WTC11 (cell line): ENCODE results near the gene CRCP.
A peak's percentile ranks its signal among the peaks of the same experiment; 100 is the strongest.

Experiments used
- ETV6 ChIP-seq: sonication (generic); formaldehyde crosslinking; IDR thresholded peaks from 2 replicates; pipeline ENCODE4 v1.8.1; 2022; ENCODE audit warnings: mild to moderate bottlenecking, missing genetic modification reagents
- NFYB ChIP-seq: sonication (generic); formaldehyde crosslinking; conservative IDR thresholded peaks from 2 replicates; pipeline ENCODE4 v1.8.0; 2022; ENCODE audit warnings: low read depth, missing genetic modification reagents
- NR3C1 ChIP-seq: sonication (generic); formaldehyde crosslinking; conservative IDR thresholded peaks from 2 replicates; pipeline ENCODE4 v1.8.1; 2023; ENCODE audit warnings: low read depth, mild to moderate bottlenecking, missing genetic modification reagents
- SMAD3 ChIP-seq: sonication (generic); formaldehyde crosslinking; IDR thresholded peaks from 2 replicates; pipeline ENCODE4 v1.8.0; 2022; ENCODE audit warnings: missing genetic modification reagents, mild to moderate bottlenecking, borderline replicate concordance
- ZNF138 ChIP-seq: sonication (generic); formaldehyde crosslinking; conservative IDR thresholded peaks from 2 replicates; pipeline ENCODE4 v1.8.1; 2022; ENCODE audit warnings: mild to moderate bottlenecking, moderate library complexity, missing genetic modification reagents
- TF ChIP-seq, protein P1 (sequence below): fragments of 200-600 bp; IDR thresholded peaks from 2 replicates; pipeline ENCODE4 v1.8.0; 2022; ENCODE audit warnings: antibody characterized with exemption
- TF ChIP-seq, protein P2 (sequence below): sonication (generic); formaldehyde crosslinking; conservative IDR thresholded peaks from 2 replicates; pipeline ENCODE4 v1.8.1; 2022; ENCODE audit warnings: mild to moderate bottlenecking, missing genetic modification reagents
- TF ChIP-seq, protein P3 (sequence below): sonication (generic); formaldehyde crosslinking; IDR thresholded peaks from 2 replicates; pipeline ENCODE4 v1.8.0; 2023; ENCODE audit warnings: missing genetic modification reagents
- TF ChIP-seq, protein P4 (sequence below): sonication (generic); formaldehyde crosslinking; IDR thresholded peaks from 2 replicates; pipeline ENCODE4 v1.8.1; 2022; ENCODE audit warnings: low read depth, mild to moderate bottlenecking, moderate library complexity, missing genetic modification reagents, borderline replicate concordance

DNA sequence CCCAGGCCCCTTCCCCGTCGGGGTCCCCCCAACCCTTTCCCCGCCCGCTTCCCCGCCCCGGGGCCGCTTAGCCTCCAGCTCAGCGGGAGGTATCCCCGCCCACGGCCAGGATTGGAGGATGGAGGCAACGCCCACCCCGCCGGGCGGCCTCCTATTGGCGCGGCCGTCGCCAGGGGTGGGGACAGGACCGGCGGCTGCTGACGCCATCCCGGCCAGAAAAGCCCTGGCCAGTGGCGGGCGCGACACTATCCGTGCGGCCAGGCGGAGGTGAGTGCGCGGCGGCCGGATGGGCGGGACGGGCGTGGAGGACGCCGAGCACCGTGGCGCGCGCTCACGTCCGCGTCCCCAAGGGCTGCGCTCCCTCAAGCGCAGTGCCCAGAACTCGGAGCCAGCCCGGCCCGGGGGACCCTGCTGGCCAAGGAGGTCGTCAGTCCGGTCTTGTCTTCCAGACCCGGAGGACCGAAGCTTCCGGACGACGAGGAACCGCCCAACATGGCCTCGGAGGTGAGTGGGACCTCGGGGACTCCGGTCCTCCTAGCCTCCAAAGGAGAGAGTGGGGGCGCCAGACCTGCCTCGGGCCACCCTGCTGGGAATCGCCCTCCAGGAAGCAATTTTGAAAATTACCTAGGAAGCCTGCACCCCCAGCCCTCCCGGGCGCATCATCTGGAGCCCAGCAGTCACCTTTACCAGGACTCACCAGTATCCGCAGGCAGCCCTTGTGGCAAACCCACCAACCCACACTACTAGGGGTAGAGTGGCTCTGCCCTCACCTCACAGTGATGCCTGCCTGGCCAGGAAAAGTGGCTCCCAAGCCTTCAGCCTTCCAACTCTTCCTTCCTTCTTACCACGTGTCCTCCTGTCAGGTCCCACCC, 38.8 kb upstream of the CRCP start, which contains the start of gene ASL:
- TF ChIP-seq, protein P1, sequence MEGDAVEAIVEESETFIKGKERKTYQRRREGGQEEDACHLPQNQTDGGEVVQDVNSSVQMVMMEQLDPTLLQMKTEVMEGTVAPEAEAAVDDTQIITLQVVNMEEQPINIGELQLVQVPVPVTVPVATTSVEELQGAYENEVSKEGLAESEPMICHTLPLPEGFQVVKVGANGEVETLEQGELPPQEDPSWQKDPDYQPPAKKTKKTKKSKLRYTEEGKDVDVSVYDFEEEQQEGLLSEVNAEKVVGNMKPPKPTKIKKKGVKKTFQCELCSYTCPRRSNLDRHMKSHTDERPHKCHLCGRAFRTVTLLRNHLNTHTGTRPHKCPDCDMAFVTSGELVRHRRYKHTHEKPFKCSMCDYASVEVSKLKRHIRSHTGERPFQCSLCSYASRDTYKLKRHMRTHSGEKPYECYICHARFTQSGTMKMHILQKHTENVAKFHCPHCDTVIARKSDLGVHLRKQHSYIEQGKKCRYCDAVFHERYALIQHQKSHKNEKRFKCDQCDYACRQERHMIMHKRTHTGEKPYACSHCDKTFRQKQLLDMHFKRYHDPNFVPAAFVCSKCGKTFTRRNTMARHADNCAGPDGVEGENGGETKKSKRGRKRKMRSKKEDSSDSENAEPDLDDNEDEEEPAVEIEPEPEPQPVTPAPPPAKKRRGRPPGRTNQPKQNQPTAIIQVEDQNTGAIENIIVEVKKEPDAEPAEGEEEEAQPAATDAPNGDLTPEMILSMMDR = no peak
- TF ChIP-seq ETV6 (CRISPR knock-in tag) = peak; percentile 67; the same call in 1 of the 2 replicates
- TF ChIP-seq ZNF138 (CRISPR knock-in tag) = no peak
- TF ChIP-seq, protein P2, sequence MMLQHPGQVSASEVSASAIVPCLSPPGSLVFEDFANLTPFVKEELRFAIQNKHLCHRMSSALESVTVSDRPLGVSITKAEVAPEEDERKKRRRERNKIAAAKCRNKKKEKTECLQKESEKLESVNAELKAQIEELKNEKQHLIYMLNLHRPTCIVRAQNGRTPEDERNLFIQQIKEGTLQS (CRISPR knock-in tag) = no peak
- TF ChIP-seq NR3C1 (CRISPR knock-in tag) = no peak
- TF ChIP-seq SMAD3 (CRISPR knock-in tag) = no peak
- peak; percentile 91 for TF ChIP-seq NFYB (CRISPR knock-in tag)
- TF ChIP-seq, protein P3, sequence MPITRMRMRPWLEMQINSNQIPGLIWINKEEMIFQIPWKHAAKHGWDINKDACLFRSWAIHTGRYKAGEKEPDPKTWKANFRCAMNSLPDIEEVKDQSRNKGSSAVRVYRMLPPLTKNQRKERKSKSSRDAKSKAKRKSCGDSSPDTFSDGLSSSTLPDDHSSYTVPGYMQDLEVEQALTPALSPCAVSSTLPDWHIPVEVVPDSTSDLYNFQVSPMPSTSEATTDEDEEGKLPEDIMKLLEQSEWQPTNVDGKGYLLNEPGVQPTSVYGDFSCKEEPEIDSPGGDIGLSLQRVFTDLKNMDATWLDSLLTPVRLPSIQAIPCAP (CRISPR knock-in tag) = no peak
- TF ChIP-seq, protein P4, sequence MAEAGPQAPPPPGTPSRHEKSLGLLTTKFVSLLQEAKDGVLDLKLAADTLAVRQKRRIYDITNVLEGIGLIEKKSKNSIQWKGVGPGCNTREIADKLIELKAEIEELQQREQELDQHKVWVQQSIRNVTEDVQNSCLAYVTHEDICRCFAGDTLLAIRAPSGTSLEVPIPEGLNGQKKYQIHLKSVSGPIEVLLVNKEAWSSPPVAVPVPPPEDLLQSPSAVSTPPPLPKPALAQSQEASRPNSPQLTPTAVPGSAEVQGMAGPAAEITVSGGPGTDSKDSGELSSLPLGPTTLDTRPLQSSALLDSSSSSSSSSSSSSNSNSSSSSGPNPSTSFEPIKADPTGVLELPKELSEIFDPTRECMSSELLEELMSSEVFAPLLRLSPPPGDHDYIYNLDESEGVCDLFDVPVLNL (CRISPR knock-in tag) = peak; percentile 59; the same call in 1 of the 2 replicates
